ENCODE data around the gene UBN1. TPM values are rescaled to one million over a fixed set of nuclear protein-coding genes. Genes with fewer than 3 reads are reported as not detected.
A peak's percentile ranks its signal among the peaks of the same experiment; 100 is the strongest.

The UBN1 gene
- total RNA-seq, 3 donors from 2014 or later = 28.8 to 32.8 (median 29.1) TPM

DNA sequence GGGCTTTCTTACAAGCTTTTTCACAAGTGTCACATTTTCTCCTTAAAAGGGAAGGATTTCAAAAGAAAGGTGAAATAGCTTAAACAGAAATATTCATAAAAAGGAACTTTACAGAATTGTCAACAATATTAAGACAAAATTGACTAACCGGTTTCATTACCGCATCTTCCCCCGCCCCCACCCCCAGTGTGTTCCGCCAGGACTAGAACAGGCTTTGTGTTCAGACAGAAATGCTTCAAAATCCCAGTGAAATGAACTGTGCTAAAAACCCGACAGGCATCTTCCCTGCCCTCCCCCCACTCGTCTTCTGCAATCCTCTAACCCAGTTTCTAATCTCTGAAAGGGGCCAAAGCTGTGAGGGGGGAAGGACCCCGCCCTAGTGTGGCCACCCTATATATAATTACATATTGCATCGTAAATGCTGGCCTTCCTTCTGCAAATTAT is 43.9 kb upstream of the UBN1 start:
- Histone ChIP-seq H3K4me3 (peak overlapping the region in 2 of 3 donors; percentile 73 to 86), H3K27ac (no peak overlapping the region), H3K27me3 (no peaks in the 10 kb centered on the region), H3K36me3 (no peaks in the 10 kb centered on the region), H3K9me3 (no peaks in the 10 kb centered on the region), H3K4me1 (peaks cover 0 to 6% of the 10 kb centered on the region in 2 donors)
- intact Hi-C loops (cut with DNase I; ENCODE audit: low total_unique reads) = no loop called here
- no peak for TF ChIP-seq POLR2A (IDR thresholded peaks at IDR 0.05)
- TF ChIP-seq, protein P1, sequence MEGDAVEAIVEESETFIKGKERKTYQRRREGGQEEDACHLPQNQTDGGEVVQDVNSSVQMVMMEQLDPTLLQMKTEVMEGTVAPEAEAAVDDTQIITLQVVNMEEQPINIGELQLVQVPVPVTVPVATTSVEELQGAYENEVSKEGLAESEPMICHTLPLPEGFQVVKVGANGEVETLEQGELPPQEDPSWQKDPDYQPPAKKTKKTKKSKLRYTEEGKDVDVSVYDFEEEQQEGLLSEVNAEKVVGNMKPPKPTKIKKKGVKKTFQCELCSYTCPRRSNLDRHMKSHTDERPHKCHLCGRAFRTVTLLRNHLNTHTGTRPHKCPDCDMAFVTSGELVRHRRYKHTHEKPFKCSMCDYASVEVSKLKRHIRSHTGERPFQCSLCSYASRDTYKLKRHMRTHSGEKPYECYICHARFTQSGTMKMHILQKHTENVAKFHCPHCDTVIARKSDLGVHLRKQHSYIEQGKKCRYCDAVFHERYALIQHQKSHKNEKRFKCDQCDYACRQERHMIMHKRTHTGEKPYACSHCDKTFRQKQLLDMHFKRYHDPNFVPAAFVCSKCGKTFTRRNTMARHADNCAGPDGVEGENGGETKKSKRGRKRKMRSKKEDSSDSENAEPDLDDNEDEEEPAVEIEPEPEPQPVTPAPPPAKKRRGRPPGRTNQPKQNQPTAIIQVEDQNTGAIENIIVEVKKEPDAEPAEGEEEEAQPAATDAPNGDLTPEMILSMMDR (IDR thresholded peaks at IDR 0.05) = no peak
- TF ChIP-seq POLR2AphosphoS5 (IDR thresholded peaks at IDR 0.05) = no peak
- no peak for DNase-seq (ENCODE audit: low spot score in 2 of 2)

DNA sequence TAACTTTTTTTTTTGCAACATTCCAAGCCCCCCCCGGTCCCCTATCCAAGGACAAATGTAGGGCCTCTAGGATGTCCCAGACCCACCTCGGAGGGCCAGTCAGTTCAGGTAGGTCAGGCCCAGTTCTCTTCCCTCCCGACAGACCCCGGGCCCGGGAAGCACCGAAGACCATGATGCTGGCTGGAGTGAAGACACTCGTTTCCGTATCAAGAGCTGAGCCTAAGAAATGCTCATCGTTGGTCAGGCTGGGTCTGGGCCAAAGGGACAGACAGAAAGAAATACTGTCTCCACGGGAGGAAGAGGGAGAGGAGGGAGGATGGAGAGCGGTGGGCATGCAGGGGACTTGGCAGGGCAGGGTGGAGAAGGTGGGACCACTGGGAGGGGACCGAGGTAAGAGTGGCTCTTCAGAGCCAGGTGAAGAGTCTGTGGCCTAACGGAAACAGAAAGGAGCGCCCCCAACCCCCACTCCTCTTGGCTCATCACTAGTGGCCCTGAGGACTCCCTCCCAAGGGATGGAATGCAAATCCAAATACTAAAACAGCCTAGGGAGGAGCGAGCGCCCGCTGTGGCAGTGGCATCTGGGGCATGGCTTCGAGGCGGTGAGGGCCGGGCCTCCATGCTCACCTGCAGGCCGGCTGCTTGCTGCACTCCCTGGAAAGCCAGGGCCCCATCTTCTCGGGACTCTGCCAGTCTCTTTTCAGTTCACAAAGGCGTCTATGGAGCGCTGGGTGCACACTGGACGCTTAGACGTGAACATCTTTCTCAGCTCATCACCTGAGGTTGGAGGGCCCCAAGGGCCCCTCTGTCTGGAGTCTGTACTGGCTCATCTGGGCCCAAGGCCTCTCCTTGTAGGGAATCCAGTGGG is 43.2 kb upstream of the UBN1 start:
- H3K27me3 ChIP-seq = no peaks in the 10 kb centered on the region
- DNase-seq (ENCODE audit: low spot score in 2 of 2) = no peak
- H3K27ac ChIP-seq = no peak overlapping the region
- no peak overlapping the region for H3K4me3 ChIP-seq
- H3K36me3 ChIP-seq = no peaks in the 10 kb centered on the region
- no peak for TF ChIP-seq POLR2A (IDR thresholded peaks at IDR 0.05)
- TF ChIP-seq, protein P1 (IDR thresholded peaks at IDR 0.05) = no peak
- no peak for TF ChIP-seq POLR2AphosphoS5 (IDR thresholded peaks at IDR 0.05)
- peaks cover 0 to 6% of the 10 kb centered on the region in 2 donors for H3K4me1 ChIP-seq
- intact Hi-C loops (cut with DNase I; ENCODE audit: low total_unique reads) = no loop called here
- no peaks in the 10 kb centered on the region for H3K9me3 ChIP-seq

DNA sequence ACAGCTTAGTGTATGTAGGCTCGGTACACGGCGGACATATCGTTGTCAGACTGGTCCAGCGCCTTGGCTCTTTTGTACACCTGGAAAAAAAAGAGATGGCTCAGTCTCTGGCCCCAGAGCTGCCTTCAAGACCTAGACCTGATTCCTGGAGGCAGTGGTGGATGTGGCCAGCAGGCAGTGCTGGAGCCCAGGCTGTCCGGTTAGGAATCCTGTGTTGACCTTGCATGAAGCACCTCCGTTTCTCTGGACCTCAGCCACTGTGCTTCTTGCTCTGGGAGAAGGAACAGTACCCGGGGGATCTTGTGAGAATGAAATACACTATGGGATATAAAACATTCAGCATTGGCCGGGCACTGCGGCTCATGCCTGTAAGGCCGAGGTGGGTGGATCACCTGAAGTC is 42.0 kb upstream of the UBN1 start:
- Histone ChIP-seq H3K4me3 (no peak overlapping the region), H3K27ac (no peak overlapping the region), H3K36me3 (no peaks in the 10 kb centered on the region), H3K27me3 (no peaks in the 10 kb centered on the region), H3K4me1 (peaks cover 0 to 6% of the 10 kb centered on the region in 2 donors), H3K9me3 (no peaks in the 10 kb centered on the region)
- no peak for DNase-seq (ENCODE audit: low spot score in 2 of 2)
- TF ChIP-seq, protein P1 (IDR thresholded peaks at IDR 0.05) = no peak
- intact Hi-C loops (cut with DNase I; ENCODE audit: low total_unique reads) = no loop called here

DNA sequence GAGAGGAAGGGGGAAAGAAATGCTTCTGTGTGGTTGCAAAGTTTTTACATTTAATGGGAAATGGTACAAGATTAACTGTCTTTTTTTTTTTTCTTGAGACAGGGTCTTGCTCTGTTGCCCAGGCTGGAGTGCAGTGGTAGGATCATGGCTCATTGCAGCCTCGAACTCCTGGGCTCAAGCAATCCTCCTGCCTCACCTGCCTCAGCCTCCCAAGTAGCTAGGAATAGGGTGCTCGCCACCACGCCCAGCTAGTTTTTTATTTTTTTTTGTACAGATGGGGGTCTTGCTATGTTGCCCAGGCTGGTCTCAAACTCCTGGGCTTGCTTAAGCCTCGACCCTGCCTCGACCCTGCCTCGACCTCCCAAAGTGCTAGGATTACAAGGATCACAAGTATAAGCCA is 41.0 kb upstream of the UBN1 start:
- no peaks in the 10 kb centered on the region for H3K36me3 ChIP-seq
- H3K4me1 ChIP-seq = peaks cover 0 to 3% of the 10 kb centered on the region in 2 donors
- TF ChIP-seq POLR2AphosphoS5 (IDR thresholded peaks at IDR 0.05) = no peak
- TF ChIP-seq, protein P1 (IDR thresholded peaks at IDR 0.05) = no peak
- TF ChIP-seq POLR2A (IDR thresholded peaks at IDR 0.05) = no peak
- DNase-seq (ENCODE audit: low spot score in 2 of 2) = no peak
- no peak overlapping the region for H3K4me3 ChIP-seq
- intact Hi-C loops (cut with DNase I; ENCODE audit: low total_unique reads) = no loop called here
- H3K27me3 ChIP-seq = no peaks in the 10 kb centered on the region
- H3K27ac ChIP-seq = no peak overlapping the region
- H3K9me3 ChIP-seq = no peaks in the 10 kb centered on the region

DNA sequence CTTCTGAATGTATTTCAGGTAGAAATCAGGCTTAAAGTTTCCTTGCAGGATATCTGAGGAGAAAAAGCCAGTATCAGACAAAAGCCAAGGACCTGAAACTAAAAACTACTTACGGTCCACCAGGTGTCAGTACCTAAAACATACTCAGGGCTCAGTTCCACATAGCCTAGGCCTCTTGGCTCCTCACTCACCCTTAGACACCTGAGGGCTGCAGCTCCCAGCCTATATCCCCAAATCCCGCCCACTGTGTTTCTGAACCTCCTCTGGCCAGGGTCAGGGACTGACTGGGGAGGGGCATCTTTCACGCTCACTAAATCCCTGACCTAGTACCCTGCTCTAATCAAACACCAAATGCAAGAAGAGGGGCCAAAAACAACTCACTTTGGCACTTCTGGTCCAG is 36.0 kb upstream of the UBN1 start:
- H3K4me1 ChIP-seq = no peaks in the 10 kb centered on the region
- H3K36me3 ChIP-seq = peaks cover 14% of the 10 kb centered on the region
- no peak overlapping the region for H3K4me3 ChIP-seq
- no peak for DNase-seq (ENCODE audit: low spot score in 2 of 2)
- H3K27ac ChIP-seq = no peak overlapping the region
- TF ChIP-seq, protein P1 (IDR thresholded peaks at IDR 0.05) = no peak
- TF ChIP-seq POLR2A (IDR thresholded peaks at IDR 0.05) = no peak
- H3K9me3 ChIP-seq = no peaks in the 10 kb centered on the region
- intact Hi-C loops (cut with DNase I; ENCODE audit: low total_unique reads) = no loop called here
- H3K27me3 ChIP-seq = no peaks in the 10 kb centered on the region
